ENCODE data around the gene DTNA.
"Not testable (repeated sequence)": the region's sequence is repeated elsewhere in the genome, so short reads cannot be mapped to it uniquely, and the experiment has no call there.

DTNA gene

DNA sequence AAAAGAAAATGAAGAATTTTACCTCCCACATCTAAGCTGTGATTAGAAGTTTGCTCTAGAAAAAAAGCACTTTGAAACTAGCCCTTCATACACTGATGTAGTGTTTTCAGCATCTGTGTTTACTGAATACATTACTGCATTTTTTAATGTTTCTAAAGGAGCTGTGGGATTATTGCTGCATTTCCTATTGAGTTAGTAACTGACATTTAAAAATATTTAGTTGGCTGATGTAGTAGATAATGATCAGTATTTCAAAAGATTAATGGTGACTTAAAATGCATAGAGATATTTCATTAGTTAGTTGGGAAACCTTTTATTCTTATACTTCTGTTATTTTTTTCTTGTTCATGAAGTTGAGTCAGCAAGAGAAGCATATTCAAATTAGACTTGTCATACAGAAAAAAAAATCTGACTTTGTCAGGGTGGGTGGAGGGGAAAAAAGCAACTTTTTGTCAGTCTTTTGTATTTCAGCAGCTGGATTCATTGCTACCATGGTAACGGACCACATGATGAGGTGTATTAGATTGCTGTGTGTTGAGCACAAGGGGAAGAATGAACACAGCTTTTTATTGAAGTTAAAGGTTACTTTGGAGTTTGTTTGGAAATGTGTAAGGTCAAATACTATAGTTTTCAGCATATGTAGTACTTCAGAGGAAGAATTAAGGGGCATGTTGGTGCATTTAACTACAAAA is at the start of gene DTNA:
TSS of gene DTNA (plus strand) at position 549 of the 692 bp plus-strand sequence. CDS start 45,679 bp downstream, outside the sequence.
- no peak for DNase-seq (ENCODE audit: low read depth)

DNA sequence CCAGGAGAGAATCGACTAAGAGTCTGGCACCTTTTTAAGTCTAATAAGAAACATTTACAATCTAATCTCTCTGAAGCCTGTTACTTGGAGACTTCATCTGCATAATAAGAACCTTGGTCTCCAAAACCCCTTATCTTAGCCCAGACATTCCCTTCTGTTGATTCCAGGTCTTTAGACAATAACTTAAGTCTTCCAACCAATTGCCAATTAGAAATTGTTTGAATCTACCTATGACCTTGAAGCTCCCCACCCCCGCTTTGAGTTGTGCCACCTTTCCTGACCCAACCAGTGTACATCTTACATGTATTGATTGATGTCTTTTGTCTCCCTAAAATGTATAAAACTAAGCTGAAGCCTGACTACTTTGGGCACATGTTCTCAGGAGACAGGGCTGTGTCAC is 49.5 kb upstream of the DTNA start:
- DNase-seq (ENCODE audit: low read depth) = no peak

DNA sequence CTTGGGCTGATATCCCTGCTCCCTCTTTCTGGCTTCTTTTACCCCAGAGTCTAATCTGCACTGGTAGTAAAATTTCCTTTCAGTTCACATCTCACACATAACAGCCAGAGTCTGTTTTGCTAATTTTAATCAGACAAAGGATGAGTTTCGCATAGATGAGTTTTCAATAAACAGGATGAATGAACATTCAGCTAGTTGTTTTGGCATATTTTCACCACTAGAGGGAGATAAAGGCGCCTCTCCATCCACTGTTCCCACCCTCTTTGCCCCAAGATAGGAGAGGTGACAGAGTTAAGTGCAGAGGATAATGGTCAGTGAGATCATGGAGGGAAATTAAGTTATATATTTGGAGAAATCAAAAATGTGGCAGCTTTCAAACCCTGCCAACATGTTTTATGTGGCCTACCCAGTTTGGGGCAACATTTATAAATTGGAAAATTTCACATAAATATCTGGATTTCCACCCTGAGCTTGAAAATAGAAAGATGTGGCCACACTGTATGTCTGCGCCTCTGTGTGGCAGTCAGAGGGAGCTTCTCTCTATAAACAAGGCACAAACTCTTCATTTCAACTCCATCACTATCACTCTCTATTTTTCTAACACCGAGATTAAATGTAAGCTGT is 48.5 kb upstream of the DTNA start:
- DNase-seq (ENCODE audit: low read depth) = no peak

DNA sequence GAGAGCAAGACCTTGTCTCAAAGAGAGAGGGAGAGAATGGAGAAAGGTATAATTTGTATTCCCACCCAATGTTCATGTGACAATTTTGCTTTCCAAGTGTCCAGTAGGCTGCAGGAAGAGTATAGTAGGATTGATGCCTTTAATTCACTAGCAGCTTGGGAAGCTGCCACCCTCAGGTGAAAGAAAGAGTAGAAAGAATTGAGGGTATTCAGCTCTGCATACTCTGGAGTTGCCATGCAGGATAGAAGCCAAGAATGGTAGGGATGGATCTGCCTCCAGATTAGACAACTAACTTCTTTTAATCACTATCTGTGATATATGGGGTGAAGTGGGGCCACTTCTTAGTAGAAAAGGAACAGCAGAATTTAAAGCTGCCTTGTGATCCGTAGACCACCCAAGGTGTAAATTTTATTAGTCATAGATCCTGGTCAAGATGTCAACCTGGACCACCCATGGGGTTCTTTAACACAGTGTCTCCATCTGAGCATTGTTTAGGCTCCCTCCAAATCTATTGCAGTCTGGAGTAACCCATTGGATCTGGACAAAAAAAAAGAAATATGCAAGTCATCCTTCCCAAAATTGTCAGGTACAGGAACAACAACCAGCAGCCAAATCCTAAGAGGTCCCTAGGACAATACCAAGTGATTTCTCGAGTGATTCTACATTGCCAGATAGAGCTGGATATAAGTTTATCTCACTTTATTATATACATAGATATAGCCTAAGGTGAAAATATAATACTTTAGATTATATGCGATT is 33.1 kb upstream of the DTNA start:
- DNase-seq (ENCODE audit: low read depth) = no peak

DNA sequence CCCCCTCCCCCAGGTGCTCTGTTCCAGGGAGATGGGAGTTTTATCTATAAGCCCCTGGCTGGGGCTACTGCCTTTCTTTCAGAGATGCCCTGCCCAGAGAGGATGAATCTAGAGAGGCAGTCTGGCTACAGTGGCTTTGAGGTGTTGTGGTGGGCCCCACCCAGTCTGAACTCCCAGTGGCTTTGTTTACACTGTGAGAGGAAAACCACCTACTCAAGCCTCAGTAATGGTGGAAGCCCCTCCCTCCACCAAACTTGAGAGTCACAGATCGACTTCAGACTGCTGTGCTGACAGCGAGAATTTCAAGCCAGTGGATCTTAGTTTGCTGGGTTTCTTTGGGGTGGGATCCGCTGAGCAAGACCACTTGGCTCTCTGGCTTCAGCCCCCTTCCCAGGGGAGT is 20.3 kb upstream of the DTNA start:
- DNase-seq (ENCODE audit: low read depth) = not testable (repeated sequence)

DNA sequence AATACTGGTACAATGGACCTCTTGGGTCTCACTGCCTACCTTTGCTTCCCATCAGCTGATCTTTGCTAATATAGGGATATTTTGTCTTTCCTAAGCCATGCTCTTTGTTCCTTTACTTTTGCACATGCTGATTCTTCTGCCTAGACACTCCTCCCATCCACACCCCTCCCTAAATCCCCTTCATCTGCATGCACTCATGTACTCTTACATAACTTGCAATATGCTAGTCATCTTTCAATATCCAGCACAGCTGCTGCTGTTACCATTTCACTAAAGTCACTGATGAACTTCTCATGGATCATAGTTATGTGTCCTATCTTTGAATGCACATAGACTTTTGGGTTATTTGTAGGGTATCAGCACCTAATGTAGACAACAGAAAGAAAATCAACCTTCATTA is 18.5 kb upstream of the DTNA start:
- no peak for DNase-seq (ENCODE audit: low read depth)

DNA sequence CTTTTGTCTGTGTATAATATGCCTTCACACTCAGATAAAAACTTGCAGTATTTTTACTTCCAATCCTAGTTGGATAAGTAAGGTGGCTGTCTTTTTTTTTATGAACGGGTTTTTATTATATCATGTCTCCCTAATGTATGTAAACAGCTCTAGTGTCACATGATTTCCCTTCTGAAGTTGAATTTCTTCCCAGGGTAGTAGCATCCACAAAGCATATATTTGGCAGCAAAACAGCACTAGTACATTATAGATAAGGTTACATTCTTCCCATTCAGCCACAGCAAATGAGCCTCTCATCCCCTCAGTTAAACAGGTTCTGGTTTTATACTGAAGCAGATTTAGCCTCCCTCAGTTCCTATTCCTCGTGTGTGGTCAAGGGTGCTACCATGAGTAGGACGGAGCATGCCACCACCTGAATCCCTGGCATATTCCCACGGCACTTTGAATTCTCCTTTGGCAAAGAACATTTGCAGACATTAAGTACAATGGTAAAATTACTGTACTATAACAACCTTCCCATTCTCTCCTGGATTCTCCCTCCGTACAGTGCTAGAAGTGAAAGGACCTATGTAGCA is 15.4 kb upstream of the DTNA start:
- DNase-seq (ENCODE audit: low read depth) = no peak

DNA sequence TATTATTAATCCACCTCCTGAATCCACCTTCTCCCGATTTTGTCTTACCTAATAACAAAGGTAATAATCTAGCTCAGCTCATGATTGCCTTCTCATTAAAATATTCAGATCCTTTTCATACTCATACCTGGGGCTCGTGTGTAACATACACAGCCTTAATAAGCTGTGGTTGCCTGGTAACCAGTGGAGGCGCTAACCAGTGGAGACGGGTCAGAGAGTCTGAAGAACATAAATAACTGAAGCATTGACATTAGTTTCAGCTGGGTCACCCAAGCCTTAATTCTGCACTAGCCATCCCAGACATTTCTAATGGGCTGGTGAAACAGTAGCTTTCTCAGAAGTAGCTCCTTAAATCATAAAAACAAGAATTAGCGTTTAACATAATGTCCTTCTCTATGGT is 14.8 kb upstream of the DTNA start:
- DNase-seq (ENCODE audit: low read depth) = no peak

DNA sequence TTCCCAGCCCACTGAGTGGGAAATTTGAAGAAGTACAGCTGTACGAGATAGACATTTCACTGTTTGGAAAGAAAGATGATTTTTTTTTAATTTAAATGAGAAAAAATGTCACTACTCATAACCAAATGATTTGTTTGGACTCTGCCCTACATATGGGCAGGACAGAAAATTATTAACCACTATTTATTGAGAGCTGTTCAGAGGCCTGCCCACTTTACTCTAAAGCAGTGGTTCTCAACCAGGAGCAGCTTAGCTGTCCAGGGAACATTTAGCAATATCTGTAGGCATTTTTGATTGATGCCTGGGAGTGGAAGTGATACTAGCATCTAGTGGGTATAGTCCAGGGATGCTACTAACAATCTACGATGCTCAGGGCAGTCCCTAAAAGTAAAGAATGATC is 13.4 kb upstream of the DTNA start:
- no peak for DNase-seq (ENCODE audit: low read depth)

DNA sequence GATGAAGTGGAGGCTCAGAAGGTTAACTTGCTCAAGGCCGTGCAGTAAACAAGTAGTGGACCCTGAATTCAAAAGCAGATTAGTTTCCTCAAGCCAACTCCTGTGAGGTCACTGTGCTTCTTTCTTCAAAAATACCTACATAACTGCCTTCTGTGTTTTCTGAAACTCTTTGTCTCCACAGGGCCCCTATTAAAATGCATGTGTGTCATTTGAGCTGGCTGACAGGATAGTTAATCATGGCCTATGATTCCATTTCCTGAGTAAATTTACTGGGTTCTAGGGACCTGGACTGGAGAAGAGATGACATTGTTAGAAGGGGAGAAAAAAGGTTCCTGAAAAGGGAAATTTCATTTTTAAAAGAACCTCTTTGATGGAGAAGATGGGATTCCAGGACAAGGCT is 12.9 kb upstream of the DTNA start:
- no peak for DNase-seq (ENCODE audit: low read depth)

DNA sequence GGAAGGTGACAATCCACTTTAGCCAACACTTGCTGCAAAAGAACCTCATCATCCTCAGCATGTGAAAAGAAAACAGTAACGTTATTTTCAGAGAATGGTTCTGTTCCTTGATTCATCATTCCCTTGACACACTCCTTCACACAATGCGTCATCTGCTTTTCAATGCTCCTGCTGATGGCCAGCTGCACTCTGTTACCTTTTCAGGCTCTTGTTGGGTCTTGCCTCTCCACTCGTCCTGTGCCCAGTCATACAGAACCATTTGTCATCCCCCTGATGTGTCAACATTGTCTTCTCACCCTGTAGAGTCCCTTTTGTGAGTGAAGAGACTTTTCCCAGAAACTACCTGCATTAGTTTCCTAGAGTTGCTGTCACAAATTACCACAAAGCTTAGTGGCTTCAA is 12.2 kb upstream of the DTNA start:
- no peak for DNase-seq (ENCODE audit: low read depth)

DNA sequence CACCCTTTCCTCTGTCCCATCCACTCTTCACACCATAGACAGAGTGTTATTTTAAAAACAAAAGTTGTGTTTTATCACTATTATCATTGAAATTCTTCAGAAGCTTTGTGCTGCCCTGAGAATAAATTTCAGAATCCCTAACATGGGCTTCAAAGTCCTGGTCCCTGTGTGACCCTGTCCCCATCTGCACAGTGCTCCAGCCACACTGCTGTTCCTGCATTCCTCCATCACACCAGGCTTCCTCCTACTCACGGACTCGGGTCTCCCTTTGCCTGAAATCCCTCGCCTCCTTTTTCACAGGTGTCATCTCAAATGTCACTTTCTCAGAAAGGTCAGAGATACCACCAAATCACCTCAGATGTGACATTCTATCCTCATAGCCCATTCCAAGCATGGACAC is 8.2 kb upstream of the DTNA start:
- DNase-seq (ENCODE audit: low read depth) = no peak

DNA sequence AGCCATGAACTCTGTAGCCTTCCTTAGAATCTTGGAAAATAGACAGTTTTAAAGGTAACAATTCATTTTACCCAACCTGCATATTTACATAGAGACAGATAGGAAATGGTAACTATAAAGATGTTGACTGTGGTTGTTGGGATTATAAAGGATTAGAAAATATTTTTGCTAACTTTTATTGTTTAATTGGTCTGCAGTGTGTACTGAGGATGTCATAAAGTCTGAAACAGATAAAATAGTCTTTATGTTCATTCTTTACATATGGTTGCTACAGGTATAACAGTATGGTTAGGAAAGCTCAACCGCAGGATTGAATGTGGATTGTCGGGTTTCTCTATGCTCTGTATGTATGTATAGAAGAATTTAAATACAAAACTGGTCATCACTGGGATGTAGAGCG is 7.3 kb upstream of the DTNA start:
- no peak for DNase-seq (ENCODE audit: low read depth)

DNA sequence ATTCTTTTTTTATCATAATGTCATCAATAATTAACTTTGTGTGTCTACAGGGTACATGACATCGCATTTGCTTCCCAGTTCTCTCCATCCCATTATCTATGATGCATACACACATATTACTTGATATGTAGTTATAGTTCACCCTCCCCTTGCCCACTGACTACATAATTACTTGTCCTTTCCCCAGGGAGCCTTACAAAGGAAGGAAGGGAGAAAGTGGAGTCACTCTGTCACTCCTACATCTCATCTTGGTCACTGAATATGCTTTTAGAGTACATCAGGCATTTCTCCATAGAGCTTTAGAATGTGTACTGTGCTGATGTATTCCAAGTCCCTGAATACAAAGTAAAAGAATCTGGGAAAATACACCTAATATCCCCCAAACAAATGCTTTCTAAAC is 6.0 kb upstream of the DTNA start:
- DNase-seq (ENCODE audit: low read depth) = no peak

DNA sequence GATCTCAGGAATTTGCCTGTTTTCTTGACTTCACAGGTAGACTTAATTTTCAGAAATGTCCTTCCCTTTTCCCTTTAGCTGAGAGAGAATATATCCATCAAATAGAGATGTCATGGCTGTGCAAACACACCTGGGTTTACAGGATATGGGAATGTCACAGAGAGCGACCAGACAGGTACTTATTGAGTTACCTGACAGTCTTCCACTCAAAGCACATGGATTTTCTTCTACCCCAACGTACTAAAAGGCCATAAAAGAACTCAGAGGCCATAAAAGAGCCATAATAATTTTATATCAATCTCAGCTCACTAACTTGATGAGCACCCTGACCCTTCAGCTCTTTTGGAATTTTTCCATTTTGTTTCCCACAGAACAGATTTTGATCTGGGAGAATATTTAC is 5.3 kb upstream of the DTNA start:
- DNase-seq (ENCODE audit: low read depth) = no peak

DNA sequence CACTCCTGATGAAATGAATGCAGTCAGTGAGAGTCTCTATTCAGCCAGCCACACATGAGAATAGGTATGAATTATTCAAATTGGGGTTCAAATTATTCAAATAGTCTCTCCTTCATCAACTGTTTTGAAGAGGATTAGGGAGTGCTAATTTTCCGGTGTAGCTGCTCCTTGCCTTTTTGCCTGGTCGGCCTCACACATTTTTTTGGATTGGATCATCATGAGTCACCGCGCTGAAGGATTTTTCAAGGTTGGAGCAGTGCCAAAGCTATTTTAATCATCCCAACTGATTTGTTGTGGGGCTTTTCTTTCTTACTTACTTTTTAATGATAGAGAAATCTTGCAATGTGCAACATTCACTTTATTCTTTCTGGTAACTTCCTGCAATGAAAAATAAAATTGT is 2.4 kb upstream of the DTNA start:
- no peak for DNase-seq (ENCODE audit: low read depth)

DNA sequence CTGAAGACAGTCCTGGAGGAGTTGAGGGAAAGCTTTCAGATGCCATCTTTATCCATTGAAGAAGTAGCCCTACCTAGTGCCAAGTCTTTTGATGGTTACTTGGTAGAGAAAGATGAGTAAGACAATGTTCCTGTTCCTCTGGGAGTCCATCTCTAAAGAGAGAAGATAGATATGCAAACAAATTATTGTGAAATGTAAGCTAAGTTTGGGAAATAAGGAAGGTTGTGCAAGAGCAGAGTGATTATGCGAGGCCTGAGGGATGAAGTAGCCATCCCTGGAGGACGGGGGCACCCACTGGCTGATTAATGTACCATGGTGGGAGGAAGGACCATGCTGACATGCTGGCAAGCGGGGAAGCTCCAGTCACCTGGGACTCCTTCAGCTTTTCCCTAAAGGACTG is 994 bp upstream of the DTNA start:
- no peak for DNase-seq (ENCODE audit: low read depth)

DNA sequence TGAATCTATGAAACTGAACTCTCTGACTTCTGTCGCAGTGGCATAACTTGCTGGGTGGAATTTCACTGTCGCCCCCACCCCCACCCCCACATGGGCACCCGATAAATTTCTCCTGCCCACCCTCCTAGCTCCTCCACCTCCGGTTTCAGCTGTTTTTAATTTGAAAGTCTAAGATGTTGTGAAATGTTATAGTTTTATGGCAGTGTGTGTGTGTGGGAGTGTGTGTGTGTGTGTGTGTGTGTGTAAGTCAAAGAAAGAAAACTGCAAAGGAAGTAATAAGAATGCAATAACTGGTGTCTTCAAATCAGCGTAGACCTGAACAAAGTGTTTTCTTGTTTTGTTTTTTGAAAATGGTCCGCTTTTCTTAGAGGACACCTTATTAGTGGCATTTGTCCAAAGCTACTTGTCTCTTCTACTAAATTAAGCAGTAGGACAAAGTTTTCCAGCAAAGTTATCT is 388 bp downstream of the DTNA start:
- no peak for DNase-seq (ENCODE audit: low read depth)

DNA sequence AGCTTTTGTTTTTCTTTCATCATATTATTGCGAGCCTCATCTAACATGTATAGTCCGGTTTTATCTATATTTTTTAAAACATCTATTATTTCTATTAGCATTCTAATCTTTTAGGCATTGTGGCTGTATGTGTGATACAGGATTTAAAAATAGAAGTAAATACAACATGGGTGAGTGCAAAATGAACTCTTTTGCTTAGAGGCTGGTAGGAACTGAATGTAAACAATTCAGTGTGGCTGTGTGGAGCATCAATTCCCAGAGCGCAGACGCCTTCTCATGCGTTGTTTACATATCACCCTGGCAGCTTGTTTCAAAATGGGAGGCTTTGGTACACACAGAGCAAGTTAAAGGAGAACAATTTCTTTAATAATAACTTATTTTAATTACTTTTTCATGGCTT is 836 bp downstream of the DTNA start:
- no peak for DNase-seq (ENCODE audit: low read depth)

DNA sequence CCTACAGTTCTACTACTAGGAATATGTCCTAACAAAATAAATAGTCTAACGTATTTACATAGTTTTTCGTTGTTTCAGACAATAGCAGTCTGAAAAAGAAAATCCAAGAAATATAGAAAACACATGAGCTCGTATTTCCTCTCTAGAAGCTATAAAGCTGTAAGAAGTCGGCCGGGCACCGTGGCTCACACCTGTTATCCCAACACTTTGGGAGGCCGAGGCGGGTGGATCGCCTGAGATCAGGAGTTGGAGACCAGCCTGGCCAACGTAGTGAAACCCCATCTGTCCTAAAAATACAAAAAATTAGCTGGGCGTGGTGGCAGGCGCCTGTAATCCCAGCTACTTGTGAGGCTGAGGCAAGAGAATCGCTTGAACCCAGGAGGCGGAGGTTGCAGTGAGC is 6.0 kb downstream of the DTNA start:
- DNase-seq (ENCODE audit: low read depth) = not testable (repeated sequence)

DNA sequence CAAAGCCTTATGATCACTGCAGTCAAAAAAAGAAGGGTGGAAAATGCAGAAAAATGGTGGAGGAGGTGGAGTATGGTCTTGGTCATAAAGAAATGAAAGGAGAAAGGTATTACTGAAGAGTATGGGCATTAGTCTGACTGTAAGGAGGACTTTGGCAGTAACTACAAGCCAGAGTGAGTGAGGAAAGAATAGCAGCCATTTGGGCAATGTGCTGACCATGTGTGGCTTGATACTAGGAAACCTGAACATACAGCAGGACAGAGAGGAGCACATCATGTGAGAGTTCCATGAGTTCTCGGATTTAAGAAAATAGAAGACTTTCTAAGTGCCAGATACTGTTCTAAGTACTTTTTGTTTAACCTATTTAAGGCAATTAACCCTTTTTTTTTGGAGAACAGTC is 8.5 kb downstream of the DTNA start:
- no peak for DNase-seq (ENCODE audit: low read depth)

DNA sequence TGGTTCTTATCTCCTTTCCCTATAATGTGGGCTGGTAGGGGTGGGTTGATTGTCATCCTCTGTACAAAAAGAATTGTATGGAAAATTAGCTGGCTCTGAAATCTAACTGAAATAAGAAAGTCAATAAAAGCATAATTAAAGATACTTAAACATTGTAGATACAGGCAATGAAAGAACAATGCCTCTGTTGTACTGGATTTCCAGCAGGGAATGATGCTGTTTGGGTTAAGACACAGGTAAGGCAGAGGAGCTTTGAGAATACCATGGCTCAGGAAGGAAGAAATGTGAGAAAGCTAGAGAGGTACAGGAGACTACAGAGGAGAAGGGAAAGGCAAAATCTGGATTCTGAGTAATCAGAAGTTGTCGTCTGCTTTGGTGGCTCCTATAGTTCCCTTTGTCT is 10.1 kb downstream of the DTNA start:
- DNase-seq (ENCODE audit: low read depth) = no peak

DNA sequence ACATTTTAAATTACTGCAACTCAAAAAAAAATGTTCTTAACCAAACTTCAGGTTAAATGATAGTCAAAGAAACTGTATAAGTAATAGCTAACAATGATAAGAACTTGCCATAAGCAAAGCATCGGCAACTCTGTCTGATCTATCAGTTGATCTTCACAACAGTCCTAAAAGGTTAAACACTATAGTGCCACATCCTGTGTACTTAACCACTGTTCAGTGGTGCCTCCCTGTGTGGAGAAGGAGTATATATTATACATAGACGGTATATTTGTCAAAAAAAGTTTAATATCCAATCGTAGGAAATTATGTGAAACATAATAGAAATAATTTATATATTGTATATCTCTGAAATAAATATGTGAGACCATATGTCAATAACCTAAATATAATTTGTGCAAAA is 13.0 kb downstream of the DTNA start:
- DNase-seq (ENCODE audit: low read depth) = no peak

Measured in activated T-helper 1 cell treated with Interleukin-2 at 50 U/mL for 16 hours (primary cell).